K562 (cell line): ENCODE data around the gene KLHL20. TPM values are rescaled to one million over a fixed set of nuclear protein-coding genes. Genes with fewer than 3 reads are reported as not detected.

Experiments used
- HNRNPUL1 ChIP-seq: fragments of 200-400 bp; formaldehyde crosslinking; IDR thresholded peaks from 2 replicates; pipeline ENCODE4 v1.6.1; 2017; ENCODE audit warnings: low read length
- HOMEZ ChIP-seq: fragments of 250-450 bp; sonication (Bioruptor Pico); IDR thresholded peaks from 2 replicates; pipeline ENCODE4 v1.4.0; 2020; ENCODE audit warnings: mild to moderate bottlenecking, moderate library complexity
- MCM5 ChIP-seq: fragments of 450-650 bp; IDR thresholded peaks from 2 replicates; pipeline ENCODE4 v1.6.1; 2016; ENCODE audit warnings: low read depth
- SLC30A9 ChIP-seq: fragments of 250-450 bp; sonication (Bioruptor Pico); IDR thresholded peaks from 2 replicates; pipeline ENCODE4 v1.8.0; 2022; ENCODE audit warnings: mild to moderate bottlenecking, moderate library complexity
- ZEB2 ChIP-seq: fragments of 450-650 bp; IDR thresholded peaks from 2 replicates; pipeline ENCODE4 v1.6.1; 2016
- ZNF212 ChIP-seq: fragments of 450-650 bp; formaldehyde crosslinking; IDR thresholded peaks from 2 replicates; pipeline ENCODE4 v1.4.0; 2020; ENCODE audit warnings: mild to moderate bottlenecking
- ZNF561 ChIP-seq: fragments of 450-650 bp; formaldehyde crosslinking; conservative IDR thresholded peaks from 2 replicates; pipeline ENCODE4 v1.4.0; 2020; ENCODE audit warnings: mild to moderate bottlenecking, moderate library complexity
- ZNF57 ChIP-seq: fragments of 450-650 bp; formaldehyde crosslinking; IDR thresholded peaks from 2 replicates; pipeline ENCODE4 v1.4.0; 2020; ENCODE audit warnings: mild to moderate bottlenecking, moderate library complexity
- polyA plus RNA-seq, 8 experiments: library from polyadenylated mRNA; depleted of rRNA in 4 of 8; stranded (reverse) in 5 of 8; unstranded in 3 of 8; fragments of >200 nt; fragmentation: Nextera tagmentation in 2 of 8; fragmentation: Illumina TruSeq in 1 of 8; extraction: Ambion mirVana in 2 of 8; extraction: Trizol in 1 of 8; gene quantifications; 2 replicates each; pipeline versions ENCODE4 v1.2.1 to v1.2.3, GENCODE V29; 2011 to 2014; ENCODE audit warnings: inconsistent platforms in 1 of 8, missing spikeins in 1 of 8
- total RNA-seq, 7 experiments: library from RNA; depleted of rRNA in 6 of 7; stranded (reverse); fragments of >200 nt in 6 of 7; fragmentation: Illumina TruSeq in 2 of 7; extraction: Trizol in 2 of 7; gene quantifications; 2 replicates each; pipeline versions ENCODE4 v1.2.1 to v1.2.3, GENCODE V29; 2011 to 2021; ENCODE audit warnings: low replicate concordance in 1 of 7
- TF ChIP-seq, protein P1 (sequence below): fragments of 250-450 bp; sonication (Bioruptor Pico); IDR thresholded peaks from 2 replicates; pipeline ENCODE4 v1.9.0; 2021; ENCODE audit warnings: mild to moderate bottlenecking
- TF ChIP-seq, protein P2 (sequence below): fragments of 250-450 bp; sonication (Bioruptor Pico); IDR thresholded peaks from 2 replicates; pipeline ENCODE4 v1.4.0; 2020; ENCODE audit warnings: borderline replicate concordance
- TF ChIP-seq, protein P3 (sequence below): fragments of 250-450 bp; sonication (Bioruptor Pico); IDR thresholded peaks from 2 replicates; pipeline ENCODE4 v1.8.0; 2021; ENCODE audit warnings: moderate library complexity, mild to moderate bottlenecking, inconsistent platforms
- TF ChIP-seq, protein P4 (sequence below): fragments of 450-650 bp; IDR thresholded peaks from 2 replicates; pipeline ENCODE4 v1.6.1; 2016; ENCODE audit warnings: mild to moderate bottlenecking, moderate library complexity

Gene KLHL20
- total and polyA plus RNA-seq, 9 of the 15 experiments (the other 6 are each of a cell fraction or from before 2014, with no cell fraction given), result 8.9 to 23.2 (median 16.8) TPM

- TF ChIP-seq, protein P1, sequence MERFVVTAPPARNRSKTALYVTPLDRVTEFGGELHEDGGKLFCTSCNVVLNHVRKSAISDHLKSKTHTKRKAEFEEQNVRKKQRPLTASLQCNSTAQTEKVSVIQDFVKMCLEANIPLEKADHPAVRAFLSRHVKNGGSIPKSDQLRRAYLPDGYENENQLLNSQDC, result no peak
- TF ChIP-seq, protein P2, sequence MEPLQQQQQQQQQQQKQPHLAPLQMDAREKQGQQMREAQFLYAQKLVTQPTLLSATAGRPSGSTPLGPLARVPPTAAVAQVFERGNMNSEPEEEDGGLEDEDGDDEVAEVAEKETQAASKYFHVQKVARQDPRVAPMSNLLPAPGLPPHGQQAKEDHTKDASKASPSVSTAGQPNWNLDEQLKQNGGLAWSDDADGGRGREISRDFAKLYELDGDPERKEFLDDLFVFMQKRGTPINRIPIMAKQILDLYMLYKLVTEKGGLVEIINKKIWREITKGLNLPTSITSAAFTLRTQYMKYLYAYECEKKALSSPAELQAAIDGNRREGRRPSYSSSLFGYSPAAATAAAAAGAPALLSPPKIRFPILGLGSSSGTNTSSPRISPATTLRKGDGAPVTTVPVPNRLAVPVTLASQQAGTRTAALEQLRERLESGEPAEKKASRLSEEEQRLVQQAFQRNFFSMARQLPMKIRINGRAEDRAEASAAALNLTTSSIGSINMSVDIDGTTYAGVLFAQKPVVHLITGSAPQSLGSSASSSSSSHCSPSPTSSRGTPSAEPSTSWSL, result no peak
- TF ChIP-seq ZEB2, result no peak
- no peak for TF ChIP-seq ZNF212 (CRISPR knock-in tag)
- no peak for TF ChIP-seq MCM5
- TF ChIP-seq, protein P3, sequence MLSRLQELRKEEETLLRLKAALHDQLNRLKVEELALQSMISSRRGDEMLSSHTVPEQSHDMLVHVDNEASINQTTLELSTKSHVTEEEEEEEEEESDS (CRISPR knock-in tag), result 0 out of 2 replicates have a peak, but pooled peaks have one; percentile 35
- no peak for TF ChIP-seq ZNF57 (CRISPR knock-in tag)
- 0 out of 2 replicates have a peak, but pooled peaks have one; percentile 50 for TF ChIP-seq HOMEZ (CRISPR knock-in tag)
- no peak for TF ChIP-seq HNRNPUL1
- TF ChIP-seq, protein P4, sequence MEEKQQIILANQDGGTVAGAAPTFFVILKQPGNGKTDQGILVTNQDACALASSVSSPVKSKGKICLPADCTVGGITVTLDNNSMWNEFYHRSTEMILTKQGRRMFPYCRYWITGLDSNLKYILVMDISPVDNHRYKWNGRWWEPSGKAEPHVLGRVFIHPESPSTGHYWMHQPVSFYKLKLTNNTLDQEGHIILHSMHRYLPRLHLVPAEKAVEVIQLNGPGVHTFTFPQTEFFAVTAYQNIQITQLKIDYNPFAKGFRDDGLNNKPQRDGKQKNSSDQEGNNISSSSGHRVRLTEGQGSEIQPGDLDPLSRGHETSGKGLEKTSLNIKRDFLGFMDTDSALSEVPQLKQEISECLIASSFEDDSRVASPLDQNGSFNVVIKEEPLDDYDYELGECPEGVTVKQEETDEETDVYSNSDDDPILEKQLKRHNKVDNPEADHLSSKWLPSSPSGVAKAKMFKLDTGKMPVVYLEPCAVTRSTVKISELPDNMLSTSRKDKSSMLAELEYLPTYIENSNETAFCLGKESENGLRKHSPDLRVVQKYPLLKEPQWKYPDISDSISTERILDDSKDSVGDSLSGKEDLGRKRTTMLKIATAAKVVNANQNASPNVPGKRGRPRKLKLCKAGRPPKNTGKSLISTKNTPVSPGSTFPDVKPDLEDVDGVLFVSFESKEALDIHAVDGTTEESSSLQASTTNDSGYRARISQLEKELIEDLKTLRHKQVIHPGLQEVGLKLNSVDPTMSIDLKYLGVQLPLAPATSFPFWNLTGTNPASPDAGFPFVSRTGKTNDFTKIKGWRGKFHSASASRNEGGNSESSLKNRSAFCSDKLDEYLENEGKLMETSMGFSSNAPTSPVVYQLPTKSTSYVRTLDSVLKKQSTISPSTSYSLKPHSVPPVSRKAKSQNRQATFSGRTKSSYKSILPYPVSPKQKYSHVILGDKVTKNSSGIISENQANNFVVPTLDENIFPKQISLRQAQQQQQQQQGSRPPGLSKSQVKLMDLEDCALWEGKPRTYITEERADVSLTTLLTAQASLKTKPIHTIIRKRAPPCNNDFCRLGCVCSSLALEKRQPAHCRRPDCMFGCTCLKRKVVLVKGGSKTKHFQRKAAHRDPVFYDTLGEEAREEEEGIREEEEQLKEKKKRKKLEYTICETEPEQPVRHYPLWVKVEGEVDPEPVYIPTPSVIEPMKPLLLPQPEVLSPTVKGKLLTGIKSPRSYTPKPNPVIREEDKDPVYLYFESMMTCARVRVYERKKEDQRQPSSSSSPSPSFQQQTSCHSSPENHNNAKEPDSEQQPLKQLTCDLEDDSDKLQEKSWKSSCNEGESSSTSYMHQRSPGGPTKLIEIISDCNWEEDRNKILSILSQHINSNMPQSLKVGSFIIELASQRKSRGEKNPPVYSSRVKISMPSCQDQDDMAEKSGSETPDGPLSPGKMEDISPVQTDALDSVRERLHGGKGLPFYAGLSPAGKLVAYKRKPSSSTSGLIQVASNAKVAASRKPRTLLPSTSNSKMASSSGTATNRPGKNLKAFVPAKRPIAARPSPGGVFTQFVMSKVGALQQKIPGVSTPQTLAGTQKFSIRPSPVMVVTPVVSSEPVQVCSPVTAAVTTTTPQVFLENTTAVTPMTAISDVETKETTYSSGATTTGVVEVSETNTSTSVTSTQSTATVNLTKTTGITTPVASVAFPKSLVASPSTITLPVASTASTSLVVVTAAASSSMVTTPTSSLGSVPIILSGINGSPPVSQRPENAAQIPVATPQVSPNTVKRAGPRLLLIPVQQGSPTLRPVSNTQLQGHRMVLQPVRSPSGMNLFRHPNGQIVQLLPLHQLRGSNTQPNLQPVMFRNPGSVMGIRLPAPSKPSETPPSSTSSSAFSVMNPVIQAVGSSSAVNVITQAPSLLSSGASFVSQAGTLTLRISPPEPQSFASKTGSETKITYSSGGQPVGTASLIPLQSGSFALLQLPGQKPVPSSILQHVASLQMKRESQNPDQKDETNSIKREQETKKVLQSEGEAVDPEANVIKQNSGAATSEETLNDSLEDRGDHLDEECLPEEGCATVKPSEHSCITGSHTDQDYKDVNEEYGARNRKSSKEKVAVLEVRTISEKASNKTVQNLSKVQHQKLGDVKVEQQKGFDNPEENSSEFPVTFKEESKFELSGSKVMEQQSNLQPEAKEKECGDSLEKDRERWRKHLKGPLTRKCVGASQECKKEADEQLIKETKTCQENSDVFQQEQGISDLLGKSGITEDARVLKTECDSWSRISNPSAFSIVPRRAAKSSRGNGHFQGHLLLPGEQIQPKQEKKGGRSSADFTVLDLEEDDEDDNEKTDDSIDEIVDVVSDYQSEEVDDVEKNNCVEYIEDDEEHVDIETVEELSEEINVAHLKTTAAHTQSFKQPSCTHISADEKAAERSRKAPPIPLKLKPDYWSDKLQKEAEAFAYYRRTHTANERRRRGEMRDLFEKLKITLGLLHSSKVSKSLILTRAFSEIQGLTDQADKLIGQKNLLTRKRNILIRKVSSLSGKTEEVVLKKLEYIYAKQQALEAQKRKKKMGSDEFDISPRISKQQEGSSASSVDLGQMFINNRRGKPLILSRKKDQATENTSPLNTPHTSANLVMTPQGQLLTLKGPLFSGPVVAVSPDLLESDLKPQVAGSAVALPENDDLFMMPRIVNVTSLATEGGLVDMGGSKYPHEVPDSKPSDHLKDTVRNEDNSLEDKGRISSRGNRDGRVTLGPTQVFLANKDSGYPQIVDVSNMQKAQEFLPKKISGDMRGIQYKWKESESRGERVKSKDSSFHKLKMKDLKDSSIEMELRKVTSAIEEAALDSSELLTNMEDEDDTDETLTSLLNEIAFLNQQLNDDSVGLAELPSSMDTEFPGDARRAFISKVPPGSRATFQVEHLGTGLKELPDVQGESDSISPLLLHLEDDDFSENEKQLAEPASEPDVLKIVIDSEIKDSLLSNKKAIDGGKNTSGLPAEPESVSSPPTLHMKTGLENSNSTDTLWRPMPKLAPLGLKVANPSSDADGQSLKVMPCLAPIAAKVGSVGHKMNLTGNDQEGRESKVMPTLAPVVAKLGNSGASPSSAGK, result no peak
- TF ChIP-seq ZNF561, result no peak
- TF ChIP-seq SLC30A9, result no peak; the same call in 1 of the 2 replicates
Measured at GRCh38 chr1:173742203-173742886, 27.6 kb downstream of the KLHL20 start (continued).
